ENCODE measurements around the gene SLC16A3.

DNA sequence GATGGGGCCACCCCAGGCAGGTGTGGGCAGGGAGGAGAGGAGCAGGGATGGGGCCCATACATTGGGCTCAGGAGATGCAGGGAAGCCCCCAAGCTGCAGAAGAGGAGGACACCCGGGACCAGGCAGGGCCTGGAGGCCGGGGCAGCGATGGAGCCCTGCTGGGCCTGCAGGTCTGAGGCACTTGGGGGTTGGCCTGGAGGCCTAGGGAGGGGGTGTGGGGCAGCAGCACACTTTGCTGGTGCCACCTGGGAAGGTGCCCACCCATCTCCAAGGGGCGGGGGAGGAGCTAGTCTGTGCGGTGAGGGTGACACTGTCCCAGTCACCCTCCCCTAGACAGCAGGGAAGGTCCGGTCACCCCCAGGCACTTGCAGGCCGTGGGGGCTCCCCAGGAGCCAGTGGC lies 9.8 kb upstream of the SLC16A3 start:
- no peak for TF ChIP-seq POLR2A (IDR thresholded peaks at IDR 0.05)
- TF ChIP-seq, protein P1, sequence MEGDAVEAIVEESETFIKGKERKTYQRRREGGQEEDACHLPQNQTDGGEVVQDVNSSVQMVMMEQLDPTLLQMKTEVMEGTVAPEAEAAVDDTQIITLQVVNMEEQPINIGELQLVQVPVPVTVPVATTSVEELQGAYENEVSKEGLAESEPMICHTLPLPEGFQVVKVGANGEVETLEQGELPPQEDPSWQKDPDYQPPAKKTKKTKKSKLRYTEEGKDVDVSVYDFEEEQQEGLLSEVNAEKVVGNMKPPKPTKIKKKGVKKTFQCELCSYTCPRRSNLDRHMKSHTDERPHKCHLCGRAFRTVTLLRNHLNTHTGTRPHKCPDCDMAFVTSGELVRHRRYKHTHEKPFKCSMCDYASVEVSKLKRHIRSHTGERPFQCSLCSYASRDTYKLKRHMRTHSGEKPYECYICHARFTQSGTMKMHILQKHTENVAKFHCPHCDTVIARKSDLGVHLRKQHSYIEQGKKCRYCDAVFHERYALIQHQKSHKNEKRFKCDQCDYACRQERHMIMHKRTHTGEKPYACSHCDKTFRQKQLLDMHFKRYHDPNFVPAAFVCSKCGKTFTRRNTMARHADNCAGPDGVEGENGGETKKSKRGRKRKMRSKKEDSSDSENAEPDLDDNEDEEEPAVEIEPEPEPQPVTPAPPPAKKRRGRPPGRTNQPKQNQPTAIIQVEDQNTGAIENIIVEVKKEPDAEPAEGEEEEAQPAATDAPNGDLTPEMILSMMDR (IDR thresholded peaks at IDR 0.05), result no peak

All from heart left ventricle (tissue), 13 donors.